Measurements from ENCODE around the gene ZC3H6. TPM values are rescaled to one million over a fixed set of nuclear protein-coding genes. Genes with fewer than 3 reads are reported as not detected.

ZC3H6 gene
- total RNA-seq, 1 donor from 2014 or later = 21.7 TPM

Small RNA genes within 50 kb of the gene (small RNA-seq; reads per million reads assigned to genes)
- not detected for gene AC115115.1

Other genes with a start within 250 kb of the ZC3H6 start
- gene TMEM87B, start 220.3 kb upstream of the ZC3H6 start, total RNA-seq (ENCODE audit: low replicate concordance) = 16.0 and 34.4 TPM in 2 replicates
- 7.8 and 18.4 TPM in 2 replicates for gene FBLN7, start 137.2 kb upstream of the ZC3H6 start, total RNA-seq (ENCODE audit: low replicate concordance)
- gene ZC3H8, start 20.6 kb upstream of the ZC3H6 start, total RNA-seq (ENCODE audit: low replicate concordance) = 14.2 and 20.3 TPM in 2 replicates
- gene RGPD8, start 158.0 kb downstream of the ZC3H6 start, total RNA-seq (ENCODE audit: low replicate concordance) = 6.8 and 11.1 TPM in 2 replicates
- 53.2 and 81.3 TPM in 2 replicates for gene TTL, start 206.6 kb downstream of the ZC3H6 start, total RNA-seq (ENCODE audit: low replicate concordance)